GM19372 (cell line): Measurements from ENCODE around the gene RENBP.

Source experiments
- ATAC-seq: cut with Tn5 transposase; IDR thresholded peaks from one replicate; pipeline ENCODE4 v1.9.1; 2021; ENCODE audit warnings: mild to moderate bottlenecking, low read depth, moderate library complexity; ENCODE audit not compliant: unreplicated experiment

RENBP gene

DNA sequence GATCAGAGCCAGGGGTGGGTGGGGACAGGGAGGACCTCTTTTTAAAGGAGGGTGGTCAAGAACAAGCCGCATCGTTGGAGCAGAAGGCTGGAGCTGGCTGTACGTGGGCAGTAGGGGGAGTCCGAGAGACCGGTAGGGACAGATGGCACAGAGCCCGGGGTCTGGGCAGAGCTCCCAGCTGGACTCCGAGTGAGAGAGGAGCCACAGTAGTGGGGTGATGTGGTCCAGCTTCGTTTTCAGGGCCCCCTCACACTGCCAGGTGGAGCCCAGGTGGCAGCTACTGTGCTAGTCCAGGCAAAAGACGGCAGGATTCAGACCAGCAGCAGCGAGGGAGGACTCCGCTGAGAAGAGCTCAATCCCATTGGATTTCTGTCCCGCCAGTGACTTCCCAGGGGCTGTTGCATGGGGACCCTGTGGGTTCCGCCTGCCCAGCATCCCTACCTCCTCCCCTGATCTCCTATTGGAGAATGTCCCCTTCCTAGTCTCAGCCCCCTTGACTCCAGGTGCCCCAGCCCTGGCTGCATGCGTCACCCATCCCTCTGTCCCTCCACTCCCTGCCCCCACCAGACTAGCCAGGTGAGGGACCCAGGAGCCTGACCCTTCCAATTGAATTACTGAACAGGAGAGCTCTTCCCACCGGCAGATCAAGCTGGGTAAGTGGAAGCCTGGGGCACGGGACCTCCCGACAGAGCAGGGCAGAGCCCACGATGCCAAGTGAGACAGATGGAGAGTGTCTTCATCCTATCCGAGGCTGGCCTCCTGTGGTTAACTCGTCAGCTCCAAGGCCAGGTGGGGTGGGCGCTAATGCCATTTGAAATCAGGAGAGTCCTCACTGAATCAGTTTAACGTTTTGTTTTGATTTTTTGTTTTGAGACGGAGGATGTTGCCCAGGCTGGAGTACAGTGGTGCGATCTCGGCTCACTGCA lies 21.2 kb downstream of the RENBP start:
- no peak for ATAC-seq

DNA sequence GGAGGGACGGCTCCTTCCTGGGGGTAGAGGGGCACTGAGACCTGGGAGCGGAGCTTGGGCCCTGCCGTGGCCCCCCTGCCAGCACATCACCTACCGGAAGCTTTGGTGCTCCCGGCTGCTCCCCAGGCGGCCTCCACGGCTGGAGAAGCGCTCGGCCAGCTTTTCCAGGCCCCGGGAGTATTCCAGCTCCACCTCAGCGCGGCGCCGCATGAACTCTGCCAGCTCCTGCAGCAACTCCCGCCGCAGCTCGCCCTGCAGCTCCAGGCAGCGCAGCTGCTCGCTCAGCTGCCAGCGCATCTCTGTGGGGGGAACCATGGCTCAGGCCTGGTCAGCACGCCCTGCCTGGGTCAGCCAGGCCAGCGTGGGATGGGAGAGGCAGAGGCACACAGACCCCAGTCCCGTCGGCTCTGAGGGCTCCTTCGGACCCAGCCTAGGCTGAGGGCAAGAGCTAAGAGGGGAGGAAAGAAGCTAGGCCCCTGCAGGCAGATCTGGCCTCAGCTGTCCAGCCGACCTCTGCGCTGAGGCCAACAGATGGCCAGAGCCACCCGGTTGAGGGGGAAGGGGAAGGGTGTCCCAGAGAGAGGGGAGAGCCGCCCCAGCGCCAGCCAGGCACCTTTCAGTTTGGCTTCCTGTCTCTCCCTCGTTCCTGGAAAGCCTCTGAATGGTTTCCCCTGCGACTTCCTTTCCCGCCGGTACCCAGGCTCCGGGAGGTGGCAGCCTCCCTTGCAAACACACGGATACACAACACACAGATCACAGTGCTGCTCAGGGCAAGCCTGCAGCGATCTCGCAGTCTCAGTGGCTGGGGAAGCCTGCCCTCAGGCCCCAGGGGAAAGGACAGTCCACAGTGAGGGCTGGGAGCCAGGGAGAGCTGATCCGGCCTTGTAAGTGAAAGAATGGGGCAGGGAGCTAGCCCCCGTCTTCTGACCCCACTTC lies 22.7 kb downstream of the RENBP start:
- no peak for ATAC-seq

DNA sequence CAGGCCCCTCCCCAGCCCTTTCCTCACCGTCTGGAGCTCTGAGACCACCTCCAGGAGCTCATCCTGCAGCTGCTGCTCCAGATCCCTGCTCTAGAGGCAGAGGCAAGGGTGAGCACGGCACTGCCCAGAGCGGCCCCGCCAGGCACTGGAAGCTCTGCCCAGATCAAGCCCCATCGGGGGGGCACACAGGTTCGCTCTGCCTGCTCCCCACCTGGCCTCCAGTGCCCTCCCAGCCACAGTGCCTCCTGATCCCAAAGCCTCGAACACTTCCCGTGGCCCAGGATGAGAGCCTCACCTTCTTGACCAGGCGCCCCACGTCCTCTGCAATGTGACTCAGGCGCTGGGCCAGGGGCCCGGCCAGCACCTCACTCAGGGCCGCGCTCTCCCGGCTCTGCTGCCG lies 23.4 kb downstream of the RENBP start:
- ATAC-seq = no peak

DNA sequence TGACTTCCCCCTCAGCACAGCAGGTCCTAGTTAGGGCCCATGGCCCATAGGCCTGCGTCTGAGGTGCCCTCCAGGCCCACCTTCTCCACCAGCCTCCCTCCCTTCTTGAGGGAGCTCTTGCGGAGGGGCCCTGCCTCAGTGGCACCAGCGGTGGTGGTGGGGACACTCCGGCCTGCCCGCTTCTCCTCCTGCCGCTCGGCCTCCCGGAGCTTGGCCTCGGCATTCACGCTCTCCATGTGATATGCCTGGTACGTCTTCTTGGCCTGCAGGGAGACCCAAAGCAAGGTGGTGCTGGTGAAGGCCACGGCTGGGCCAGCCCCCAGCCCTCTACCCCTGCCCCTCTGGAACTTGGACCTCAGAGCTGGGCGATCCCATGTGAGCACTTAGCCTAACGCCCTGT lies 23.9 kb downstream of the RENBP start:
- no peak for ATAC-seq

DNA sequence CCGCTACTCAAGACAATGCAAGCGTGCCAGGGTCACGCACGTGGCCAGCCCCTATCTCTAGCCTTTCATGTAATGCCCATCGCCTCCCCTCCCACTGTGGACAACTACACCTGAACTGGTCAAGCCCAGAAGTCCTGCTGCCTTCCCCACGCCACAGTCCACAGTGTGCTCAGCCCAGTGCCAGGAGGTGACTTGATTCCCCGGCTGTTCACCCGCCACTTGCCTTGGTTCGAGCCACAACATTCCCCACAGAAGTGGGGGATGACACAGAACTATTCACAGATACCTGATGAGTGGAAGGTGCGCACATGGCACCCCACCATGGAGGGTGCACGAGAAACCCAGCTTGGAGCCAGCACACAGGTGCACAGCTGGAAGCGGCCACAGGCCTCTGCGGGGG lies 25.2 kb downstream of the RENBP start:
- ATAC-seq = no peak

DNA sequence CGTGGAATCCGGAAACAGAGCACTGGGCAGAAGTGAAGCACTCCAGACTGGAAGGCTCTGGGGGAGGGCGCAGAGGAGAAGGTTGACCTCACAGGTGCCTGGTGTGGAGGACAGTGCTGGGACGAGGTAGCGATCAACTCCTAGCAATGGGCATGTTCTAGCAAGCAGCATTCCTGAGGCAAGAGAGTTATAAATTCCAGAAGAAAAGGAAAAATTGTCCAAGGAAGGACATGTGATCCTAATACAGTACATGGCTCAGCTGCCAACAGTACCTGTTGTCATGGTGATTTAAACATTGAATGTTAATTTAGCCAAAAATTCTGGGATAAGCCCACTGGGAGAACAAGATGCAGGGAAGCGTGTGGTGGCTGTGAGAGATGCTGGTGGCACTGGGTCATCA lies 26.6 kb downstream of the RENBP start:
- ATAC-seq = no peak

DNA sequence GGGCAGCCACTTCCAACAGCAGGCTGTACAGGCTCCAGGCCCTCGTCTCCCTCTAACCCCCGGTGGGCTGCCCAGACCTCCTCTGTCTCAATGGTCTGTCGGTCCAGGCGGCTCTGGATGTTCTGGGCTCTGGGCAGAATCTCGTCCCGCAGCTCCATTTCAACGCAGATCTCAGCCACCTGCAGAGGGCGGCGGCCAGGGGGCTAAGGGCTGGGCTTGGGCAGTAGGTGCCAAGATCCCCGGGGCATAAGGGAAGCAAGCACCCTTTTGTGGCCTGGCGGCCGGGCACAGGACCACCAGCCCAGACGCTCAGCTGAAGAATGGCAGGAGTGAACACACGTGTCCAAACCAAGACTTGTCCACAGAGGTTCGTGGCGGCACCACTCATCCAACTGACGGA lies 30.7 kb downstream of the RENBP start:
- no peak for ATAC-seq

DNA sequence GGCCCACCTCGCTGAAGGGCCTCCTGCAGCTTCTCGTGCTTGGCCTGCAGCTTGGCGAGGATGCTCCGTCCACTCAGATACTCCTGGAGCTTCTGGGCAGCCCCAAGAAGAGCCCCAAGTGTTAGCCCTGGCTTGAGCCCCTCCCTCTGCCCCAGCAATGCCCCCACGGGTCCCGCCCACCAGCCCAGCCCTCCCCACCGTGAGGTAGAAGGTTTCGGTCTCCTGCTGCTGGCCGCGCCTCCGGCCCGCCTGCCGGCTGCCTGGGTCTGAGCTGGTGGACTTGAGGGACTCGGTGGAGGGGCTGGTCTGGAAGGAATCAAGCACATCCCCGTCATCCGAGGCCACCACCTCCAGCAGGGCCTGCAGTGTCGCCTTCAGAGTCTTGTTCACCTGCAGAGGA lies 31.2 kb downstream of the RENBP start:
- no peak for ATAC-seq

DNA sequence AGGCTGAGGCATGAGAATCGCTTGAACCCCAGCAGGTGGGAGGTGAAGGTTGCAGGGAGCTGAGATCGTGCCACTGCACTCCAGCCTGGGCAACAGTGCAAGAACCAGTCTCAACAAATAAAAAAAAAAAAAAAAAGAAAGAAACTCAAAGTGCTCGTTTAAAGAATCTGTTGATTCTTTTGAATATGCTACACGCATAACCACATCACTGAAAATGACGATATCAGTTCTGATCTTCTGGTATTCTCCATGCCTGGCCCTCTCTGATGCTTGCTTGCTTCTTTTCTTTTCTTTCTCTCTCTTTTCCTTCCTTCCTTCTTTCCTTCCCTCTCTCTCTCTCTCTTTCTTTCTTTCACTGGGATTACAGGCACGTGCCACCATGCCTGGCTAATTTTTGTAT lies 32.6 kb downstream of the RENBP start:
- ATAC-seq = no peak

DNA sequence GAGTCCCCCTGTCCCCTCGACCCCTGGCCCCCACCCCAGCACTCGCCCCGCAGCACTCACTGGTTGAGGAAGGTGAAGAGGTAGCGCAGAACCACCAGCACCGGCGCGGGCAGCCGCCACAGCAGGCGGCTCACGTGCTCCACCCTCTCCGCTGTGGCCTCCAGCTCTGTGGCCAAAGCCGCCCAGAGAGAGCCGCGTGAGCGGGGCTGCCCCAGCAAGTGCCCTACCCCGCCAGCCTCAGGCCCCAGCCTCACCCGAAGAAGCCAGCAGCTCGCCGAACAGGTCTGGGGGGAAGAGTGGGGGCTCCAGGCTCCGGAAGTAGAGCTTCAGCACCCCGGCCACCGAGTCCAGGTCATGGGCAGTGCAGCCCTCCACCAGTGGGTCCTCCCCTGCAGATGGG lies 34.0 kb downstream of the RENBP start:
- ATAC-seq = no peak

DNA sequence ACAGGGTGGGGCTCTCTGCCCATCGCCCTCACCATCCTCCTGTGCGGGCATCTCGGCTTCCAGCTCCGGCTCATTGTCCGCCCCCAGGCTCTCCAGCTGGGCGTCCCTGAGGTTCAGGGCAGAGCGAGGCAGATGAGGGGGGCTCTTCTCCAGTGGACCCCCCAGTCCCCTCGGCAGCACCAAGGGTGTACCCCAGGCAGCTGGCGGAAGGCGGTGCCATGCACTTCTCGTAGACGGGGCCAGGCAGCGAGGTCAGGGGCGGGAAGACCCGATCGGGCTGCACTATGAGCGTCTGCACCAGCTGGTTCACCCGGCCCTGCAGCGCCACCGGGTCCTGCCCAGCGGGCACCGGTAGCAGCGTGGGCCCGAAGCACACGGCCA lies 34.5 kb downstream of the RENBP start:
- ATAC-seq = no peak

DNA sequence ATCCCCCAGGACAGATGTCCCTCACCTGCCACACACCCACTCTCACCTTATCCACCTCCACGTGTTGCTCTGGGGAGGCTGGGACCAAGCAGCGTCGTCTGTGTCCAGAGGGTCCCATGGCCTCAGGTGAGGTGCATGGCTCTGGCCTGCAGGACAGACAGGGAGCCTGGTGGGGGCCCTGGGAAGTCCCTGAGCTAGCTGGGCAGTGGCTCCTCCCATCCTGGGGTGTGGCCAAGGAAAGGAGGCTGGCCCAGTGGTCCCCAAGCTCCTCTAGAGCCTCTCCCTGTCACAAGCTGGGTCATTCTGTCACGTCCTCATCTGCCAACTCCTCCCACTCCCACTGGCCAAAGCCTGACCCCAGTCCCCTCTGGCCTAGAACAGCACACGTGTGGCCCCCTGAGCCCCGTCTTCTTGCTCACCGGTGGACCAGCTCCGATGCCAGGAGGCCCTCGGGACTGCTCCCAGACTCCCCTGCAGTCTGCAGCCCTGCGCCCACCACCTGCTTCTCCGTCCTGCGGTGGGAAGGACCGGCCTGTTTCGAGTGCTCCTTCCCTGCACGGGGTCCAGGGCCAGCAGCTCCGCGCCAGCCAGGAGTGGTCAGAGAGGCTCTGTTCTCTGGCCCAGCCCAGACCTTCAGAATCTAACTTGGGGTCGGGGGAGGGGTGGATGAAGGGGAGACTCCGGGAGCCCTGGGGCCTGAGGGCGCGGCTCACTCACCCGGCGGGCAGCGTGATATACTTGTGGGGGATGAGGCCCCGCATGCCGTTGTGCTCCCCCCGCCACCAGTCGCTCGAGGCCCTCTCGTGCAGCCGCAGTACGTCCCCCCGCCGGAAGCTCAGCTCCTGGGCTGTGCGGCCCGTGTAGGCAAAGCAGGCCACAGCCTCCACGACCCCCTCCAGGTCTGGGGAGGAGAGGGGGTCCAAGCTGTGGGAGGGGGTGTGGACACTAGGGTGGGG lies 35.1 kb downstream of the RENBP start:
- ATAC-seq = no peak

DNA sequence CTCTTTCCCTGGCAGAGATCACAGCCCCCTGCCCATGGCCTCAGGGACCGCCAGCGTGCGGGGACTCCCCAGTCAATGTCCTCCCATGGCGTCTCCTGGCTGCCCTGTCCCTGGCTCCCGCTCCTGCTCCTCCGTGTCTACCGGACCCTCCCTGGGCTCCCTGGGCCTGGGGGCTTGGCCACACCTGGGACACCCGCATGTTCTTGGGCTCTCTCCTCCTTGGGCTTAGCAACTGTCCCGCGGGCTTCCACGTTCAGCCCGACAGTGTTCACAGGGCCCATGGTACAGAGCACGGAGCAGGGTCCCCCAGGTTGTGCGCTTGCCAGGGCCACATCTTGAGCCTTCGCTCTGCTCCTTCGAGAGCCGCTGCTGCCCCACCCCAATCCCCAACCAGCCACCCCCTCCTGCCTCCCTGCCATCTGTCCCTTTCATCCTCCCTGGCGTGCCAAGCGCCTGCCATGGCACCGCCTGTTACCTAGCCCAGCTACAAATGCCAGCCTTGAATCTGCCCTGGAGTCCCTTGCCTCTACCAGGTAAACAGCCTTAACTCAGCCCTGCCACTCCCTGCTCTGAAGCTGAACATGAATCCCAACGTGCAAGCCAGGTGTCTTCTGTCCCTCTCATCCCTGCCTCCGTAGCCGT lies 36.1 kb downstream of the RENBP start:
- ATAC-seq = no peak

DNA sequence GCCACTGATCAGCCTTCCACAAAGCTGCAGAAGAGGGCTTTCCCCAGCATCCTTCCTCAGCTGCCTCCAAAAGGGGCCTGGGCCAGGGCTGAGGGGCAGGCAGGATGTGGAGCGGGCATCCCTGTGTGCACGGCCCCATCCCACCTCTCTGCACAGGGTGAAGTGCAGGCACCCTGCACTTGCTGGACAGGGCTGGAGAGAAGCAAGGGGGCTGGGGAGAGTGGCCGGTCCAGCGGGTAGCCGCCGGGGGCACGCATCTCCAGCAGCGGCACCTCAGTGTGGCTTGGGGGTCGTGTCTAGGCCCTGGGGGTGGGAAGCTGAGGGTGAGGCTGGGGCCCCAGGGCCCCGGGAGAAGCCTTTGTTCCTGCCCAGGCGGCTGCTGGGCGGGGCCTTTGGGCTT lies 37.0 kb downstream of the RENBP start:
- ATAC-seq = no peak

DNA sequence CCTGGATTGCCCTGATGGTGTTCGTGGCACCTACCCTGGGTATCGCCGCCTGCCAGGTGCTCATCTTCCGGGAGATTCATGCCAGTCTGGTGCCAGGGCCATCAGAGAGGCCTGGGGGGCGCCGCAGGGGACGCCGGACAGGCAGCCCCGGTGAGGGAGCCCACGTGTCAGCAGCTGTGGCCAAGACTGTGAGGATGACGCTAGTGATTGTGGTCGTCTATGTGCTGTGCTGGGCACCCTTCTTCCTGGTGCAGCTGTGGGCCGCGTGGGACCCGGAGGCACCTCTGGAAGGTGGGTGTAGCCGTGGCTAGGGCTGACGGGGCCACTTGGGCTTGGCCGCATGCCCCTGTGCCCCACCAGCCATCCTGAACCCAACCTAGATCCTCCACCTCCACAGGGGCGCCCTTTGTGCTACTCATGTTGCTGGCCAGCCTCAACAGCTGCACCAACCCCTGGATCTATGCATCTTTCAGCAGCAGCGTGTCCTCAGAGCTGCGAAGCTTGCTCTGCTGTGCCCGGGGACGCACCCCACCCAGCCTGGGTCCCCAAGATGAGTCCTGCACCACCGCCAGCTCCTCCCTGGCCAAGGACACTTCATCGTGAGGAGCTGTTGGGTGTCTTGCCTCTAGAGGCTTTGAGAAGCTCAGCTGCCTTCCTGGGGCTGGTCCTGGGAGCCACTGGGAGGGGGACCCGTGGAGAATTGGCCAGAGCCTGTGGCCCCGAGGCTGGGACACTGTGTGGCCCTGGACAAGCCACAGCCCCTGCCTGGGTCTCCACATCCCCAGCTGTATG lies 38.1 kb downstream of the RENBP start:
- ATAC-seq = no peak

DNA sequence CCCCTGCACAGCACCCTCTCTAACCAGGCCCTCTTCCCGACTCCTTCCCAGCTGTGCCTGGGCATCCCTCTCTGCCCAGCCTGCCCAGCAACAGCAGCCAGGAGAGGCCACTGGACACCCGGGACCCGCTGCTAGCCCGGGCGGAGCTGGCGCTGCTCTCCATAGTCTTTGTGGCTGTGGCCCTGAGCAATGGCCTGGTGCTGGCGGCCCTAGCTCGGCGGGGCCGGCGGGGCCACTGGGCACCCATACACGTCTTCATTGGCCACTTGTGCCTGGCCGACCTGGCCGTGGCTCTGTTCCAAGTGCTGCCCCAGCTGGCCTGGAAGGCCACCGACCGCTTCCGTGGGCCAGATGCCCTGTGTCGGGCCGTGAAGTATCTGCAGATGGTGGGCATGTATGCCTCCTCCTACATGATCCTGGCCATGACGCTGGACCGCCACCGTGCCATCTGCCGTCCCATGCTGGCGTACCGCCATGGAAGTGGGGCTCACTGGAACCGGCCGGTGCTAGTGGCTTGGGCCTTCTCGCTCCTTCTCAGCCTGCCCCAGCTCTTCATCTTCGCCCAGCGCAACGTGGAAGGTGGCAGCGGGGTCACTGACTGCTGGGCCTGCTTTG lies 38.9 kb downstream of the RENBP start:
- ATAC-seq = no peak

DNA sequence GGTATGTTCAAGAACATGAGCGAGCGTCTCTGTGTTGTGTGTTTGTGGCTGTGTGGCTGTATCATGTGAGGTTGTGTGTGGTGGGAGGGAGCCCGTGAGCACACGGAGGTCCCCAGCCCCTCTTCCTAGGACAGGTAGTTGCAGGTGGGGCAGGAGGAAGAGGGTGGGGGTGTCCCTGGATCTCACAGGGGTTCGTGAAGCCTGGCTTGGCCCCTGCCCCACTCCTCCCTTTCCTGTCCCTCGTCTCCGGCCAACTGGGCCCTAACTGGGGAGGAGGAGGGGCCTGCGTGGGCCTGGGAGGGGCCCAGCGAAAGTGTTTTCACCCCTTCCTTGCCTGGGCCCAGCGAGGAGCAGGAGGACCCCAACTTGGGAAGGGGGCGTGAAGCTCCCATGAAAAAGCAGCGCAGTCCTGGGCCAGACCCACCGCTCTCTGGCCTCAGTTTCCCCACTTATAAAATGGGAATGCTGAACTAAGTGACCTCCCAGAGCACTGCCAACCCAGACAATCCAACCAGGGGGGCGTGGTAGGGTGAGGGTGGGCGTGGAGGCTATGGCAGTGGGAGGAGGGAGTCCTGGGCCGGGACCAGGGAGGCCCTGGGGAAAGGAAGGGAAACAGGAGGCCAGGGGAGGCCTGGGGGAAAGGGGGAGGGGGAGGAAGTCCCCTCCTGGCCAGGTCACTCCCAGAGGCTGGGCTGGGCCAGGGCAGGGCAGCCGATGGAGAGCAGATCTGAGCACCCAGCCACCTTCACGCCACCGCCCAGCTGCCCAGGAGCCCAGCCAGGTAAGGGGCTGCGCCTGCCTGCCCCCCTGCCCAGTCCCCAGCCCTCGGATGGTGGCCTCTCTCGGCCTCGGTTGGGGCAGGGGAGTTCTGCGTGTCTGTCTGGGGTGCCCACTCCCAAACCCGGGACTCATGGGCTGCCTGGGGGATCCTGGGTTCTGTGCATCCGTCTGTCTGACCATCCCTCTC lies 40.2 kb downstream of the RENBP start, which contains the start of gene AVPR2:
TSS of gene AVPR2 (plus strand) at position 683 of the 967 bp plus-strand sequence. CDS start 473 bp downstream, outside the sequence.
- ATAC-seq = no peak
